H1 (cell line): ENCODE results near the gene DSCAM. TPM values are rescaled to one million over a fixed set of nuclear protein-coding genes. Genes with fewer than 3 reads are reported as not detected.

Experiments
- BRCA1 ChIP-seq: IDR thresholded peaks from 2 replicates; pipeline ENCODE4 v1.6.1; 2012; ENCODE audit warnings: low read depth, low read length, improper control_type of control experiment
- CHD2 ChIP-seq: IDR thresholded peaks from 2 replicates; pipeline ENCODE4 v1.6.1; 2012; ENCODE audit warnings: low read length, improper control_type of control experiment
- POLR2AphosphoS5 ChIP-seq: IDR thresholded peaks from 2 replicates; pipeline ENCODE4 v1.6.1; 2011; ENCODE audit warnings: low read depth, low read length
- RNF2 ChIP-seq: fragments of 200-900, 300-1000 bp; sonication (generic); IDR thresholded peaks from 2 replicates; pipeline ENCODE4 v1.7.1; 2016; ENCODE audit warnings: borderline replicate concordance, low read depth, mild to moderate bottlenecking, antibody characterized with exemption, low read length; ENCODE audit not compliant: poor library complexity, severe bottlenecking; ENCODE audit errors: missing control alignments
- polyA plus RNA-seq, 7 experiments: library from polyadenylated mRNA; depleted of rRNA in 3 of 7; stranded (reverse) in 5 of 7; unstranded in 2 of 7; fragments of >200 nt in 5 of 7; fragments of 200-250 nt in 2 of 7; gene quantifications; 1 replicate in 5 of 7; 2 replicates in 1 of 7; 4 replicates in 1 of 7; pipeline versions ENCODE4 v1.2.1 to v1.2.3, GENCODE V29; 2011 to 2013; ENCODE audit warnings: missing spikeins in 2 of 7, mixed read lengths in 2 of 7
- total RNA-seq: library from RNA; stranded (reverse); fragmentation: NEBNext Ultra II Directional; extraction: Animal tissue kit (Norgen Biotek cat#: 25700); gene quantifications from 2 replicates; pipeline ENCODE4 v1.2.1, GENCODE V29; 2021
- TF ChIP-seq, protein P1 (sequence below): IDR thresholded peaks from 2 replicates; pipeline ENCODE4 v1.6.1; 2012; ENCODE audit warnings: inconsistent platforms

DSCAM gene
- total and polyA plus RNA-seq, 2 of the 8 experiments (the other 6 are each of a cell fraction or from before 2014, with no cell fraction given) = 0.02 to 0.15 TPM

DNA sequence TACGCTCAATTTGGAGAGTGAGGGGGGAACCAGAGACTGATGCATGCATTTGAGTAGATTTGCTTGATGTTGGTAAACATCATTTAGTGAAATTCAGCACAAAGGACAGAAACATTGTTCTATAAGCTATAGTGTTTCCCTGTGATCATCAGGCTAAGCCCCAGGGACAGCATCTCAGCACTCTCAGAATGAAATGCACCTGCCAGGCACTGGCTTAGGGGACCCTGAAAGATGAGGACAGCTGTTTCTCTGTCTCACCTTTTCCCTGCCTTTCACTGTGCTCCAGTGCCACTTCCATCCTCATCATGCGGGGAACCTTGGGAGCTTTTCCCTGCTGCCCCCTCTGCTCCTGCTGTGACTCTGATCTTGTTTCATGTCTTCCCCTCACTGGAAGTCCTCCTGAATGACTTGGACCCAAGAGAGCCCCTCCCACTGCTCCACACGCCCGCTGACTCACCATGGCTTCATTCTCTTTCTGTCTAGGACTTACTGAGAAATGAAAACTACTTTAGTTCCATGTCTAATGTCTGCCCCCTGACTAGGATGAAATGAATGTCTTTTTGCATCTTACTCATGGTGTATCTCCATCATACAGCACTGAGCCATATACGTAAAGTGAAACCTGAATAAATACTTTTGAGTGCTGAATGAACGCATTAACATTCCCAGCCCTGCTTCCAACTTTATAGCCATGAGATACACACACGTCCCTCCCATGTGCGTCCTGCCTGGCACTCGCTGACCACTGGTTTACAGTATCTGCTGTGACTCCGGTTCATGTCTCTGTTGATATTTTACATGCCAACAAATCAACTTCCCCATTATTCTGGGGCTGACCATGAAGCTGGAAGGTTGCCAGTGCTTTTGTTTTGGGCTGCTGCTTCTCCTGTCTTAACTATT lies 797.7 kb downstream of the DSCAM start (continued):
- TF ChIP-seq CHD2 = no peak
- TF ChIP-seq RNF2 = no peak
- TF ChIP-seq, protein P1, sequence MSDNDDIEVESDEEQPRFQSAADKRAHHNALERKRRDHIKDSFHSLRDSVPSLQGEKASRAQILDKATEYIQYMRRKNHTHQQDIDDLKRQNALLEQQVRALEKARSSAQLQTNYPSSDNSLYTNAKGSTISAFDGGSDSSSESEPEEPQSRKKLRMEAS = no peak
- TF ChIP-seq POLR2AphosphoS5 = no peak
- TF ChIP-seq BRCA1 = no peak
